Measurements from ENCODE around the gene MAGI1.
A peak's percentile ranks its signal among the peaks of the same experiment; 100 is the strongest.

Gene MAGI1

DNA sequence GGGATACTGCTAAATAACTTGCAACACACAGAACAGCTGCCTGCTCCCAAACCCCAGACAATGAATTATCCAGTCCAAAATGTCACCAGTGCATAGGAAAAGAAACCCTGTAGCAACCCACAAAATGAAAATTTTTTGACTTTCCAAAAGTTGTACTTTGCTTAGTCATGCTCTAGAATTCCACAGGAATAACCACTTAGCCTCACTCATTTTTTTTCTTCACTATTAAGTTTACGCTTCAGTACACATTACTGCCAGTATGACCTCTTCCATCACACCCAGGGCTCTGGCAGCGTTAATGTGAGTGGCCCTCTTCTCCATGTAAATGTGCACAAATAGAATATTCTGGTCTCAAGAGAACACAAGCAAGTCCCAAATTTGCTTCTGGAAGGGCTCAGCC lies 259.8 kb downstream of the MAGI1 start:
- no peak overlapping the region for H3K4ac ChIP-seq (ENCODE audit: low read depth in 1 of 2, low read length in 2 of 2)
- H2BK5ac ChIP-seq (ENCODE audit: low read depth, low read length, poor library complexity, severe bottlenecking), result no peak overlapping the region
- H3K14ac ChIP-seq (ENCODE audit: low read length in 2 of 2), result no peak overlapping the region
- no peak overlapping the region for H3K9ac ChIP-seq (ENCODE audit: low read length)
- H3K4me2 ChIP-seq (ENCODE audit: low read length, poor library complexity, severe bottlenecking), result no peak overlapping the region
- DNase-seq, result no peak
- peaks cover 3% of the 10 kb centered on the region for H3K79me1 ChIP-seq (replicated peaks; ENCODE audit: low read length, poor library complexity, severe bottlenecking)
- H4K91ac ChIP-seq (ENCODE audit: low read length), result no peak overlapping the region
- H2BK120ac ChIP-seq (ENCODE audit: low read depth, low read length), result no peak overlapping the region
- H4K8ac ChIP-seq (ENCODE audit: low read length), result no peak overlapping the region
- H2AK5ac ChIP-seq (ENCODE audit: low read length, severe bottlenecking), result no peak overlapping the region
- H3K4me3 ChIP-seq (ENCODE audit: insufficient read depth in 1 of 2, low read depth in 1 of 2, low read length in 2 of 2), result no peak overlapping the region
- WGBS, result 63% methylated on average over 2 of the region's 2 CpGs
- peaks cover 3% of the 10 kb centered on the region for H3K4me1 ChIP-seq (ENCODE audit: control insufficient read depth, insufficient read depth, low read depth, low read length)
- H3K27ac ChIP-seq (ENCODE audit: low read length, poor library complexity, severe bottlenecking), result peak overlapping the region; percentile 36
- no peaks in the 10 kb centered on the region for H3K27me3 ChIP-seq (ENCODE audit: control insufficient read depth in 1 of 2, insufficient read depth in 1 of 2, low read length in 2 of 2)
- H3K18ac ChIP-seq (ENCODE audit: low read depth in 1 of 2, low read length in 2 of 2), result no peak overlapping the region
- H2BK12ac ChIP-seq (ENCODE audit: low read length in 2 of 2), result peak overlapping the region in 1 of 2 experiments; percentile 11
- no peaks in the 10 kb centered on the region for H3K36me3 ChIP-seq (ENCODE audit: control insufficient read depth in 1 of 2, insufficient read depth in 2 of 2, low read depth in 1 of 2, low read length in 2 of 2)
- no peak overlapping the region for H2BK15ac ChIP-seq (ENCODE audit: low read depth, poor library complexity, severe bottlenecking)
- H3K23ac ChIP-seq (ENCODE audit: low read length in 2 of 2), result no peak overlapping the region
- no peaks in the 10 kb centered on the region for H3K9me3 ChIP-seq (ENCODE audit: control insufficient read depth, low read length)
- H2AFZ ChIP-seq (ENCODE audit: low read depth, low read length), result no peak overlapping the region

DNA sequence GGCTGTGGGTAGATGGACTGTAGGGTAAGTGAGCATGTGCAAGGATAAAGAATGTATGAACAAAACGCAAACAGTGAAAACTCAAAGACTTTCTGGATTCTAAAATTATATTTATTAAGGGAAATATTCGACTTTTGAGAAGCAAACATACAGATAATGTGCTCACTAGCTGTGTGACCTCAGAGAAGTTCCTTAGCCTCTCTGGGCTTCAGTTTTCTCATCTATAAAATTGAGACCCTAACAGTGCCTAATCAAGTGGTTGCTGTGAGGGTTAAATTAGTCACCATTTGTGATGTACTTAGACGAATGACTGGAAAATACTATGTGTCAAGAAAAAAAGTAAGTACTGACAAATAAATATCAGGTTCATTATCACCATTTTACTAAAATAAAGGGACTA lies 261.7 kb downstream of the MAGI1 start:
- Histone ChIP-seq H4K91ac (ENCODE audit: low read length) (no peak overlapping the region), H2AFZ (ENCODE audit: low read depth, low read length) (no peak overlapping the region), H2BK5ac (ENCODE audit: low read depth, low read length, poor library complexity, severe bottlenecking) (no peak overlapping the region), H3K18ac (ENCODE audit: low read depth in 1 of 2, low read length in 2 of 2) (no peak overlapping the region), H4K8ac (ENCODE audit: low read length) (no peak overlapping the region), H2BK120ac (ENCODE audit: low read depth, low read length) (no peak overlapping the region), H3K23ac (ENCODE audit: low read length in 2 of 2) (no peak overlapping the region), H3K4me2 (ENCODE audit: low read length, poor library complexity, severe bottlenecking) (no peak overlapping the region), H2BK15ac (ENCODE audit: low read depth, poor library complexity, severe bottlenecking) (no peak overlapping the region), H2AK5ac (ENCODE audit: low read length, severe bottlenecking) (no peak overlapping the region), H3K27me3 (ENCODE audit: control insufficient read depth in 1 of 2, insufficient read depth in 1 of 2, low read length in 2 of 2) (no peaks in the 10 kb centered on the region), H3K9me3 (ENCODE audit: control insufficient read depth, low read length) (no peaks in the 10 kb centered on the region), H3K14ac (ENCODE audit: low read length in 2 of 2) (no peak overlapping the region), H3K36me3 (ENCODE audit: control insufficient read depth in 1 of 2, insufficient read depth in 2 of 2, low read depth in 1 of 2, low read length in 2 of 2) (no peaks in the 10 kb centered on the region), H3K9ac (ENCODE audit: low read length) (no peak overlapping the region), H3K4ac (ENCODE audit: low read depth in 1 of 2, low read length in 2 of 2) (no peak overlapping the region), H2BK12ac (ENCODE audit: low read length in 2 of 2) (no peak overlapping the region), H3K4me3 (ENCODE audit: insufficient read depth in 1 of 2, low read depth in 1 of 2, low read length in 2 of 2) (no peak overlapping the region), H3K79me1 (replicated peaks; ENCODE audit: low read length, poor library complexity, severe bottlenecking) (peaks cover 5% of the 10 kb centered on the region), H3K27ac (ENCODE audit: low read length, poor library complexity, severe bottlenecking) (no peak overlapping the region), H3K4me1 (ENCODE audit: control insufficient read depth, insufficient read depth, low read depth, low read length) (peaks cover 3% of the 10 kb centered on the region)
- DNase-seq, result no peak
- WGBS, result no CpG with 5 or more reads among the region's 3 CpGs

DNA sequence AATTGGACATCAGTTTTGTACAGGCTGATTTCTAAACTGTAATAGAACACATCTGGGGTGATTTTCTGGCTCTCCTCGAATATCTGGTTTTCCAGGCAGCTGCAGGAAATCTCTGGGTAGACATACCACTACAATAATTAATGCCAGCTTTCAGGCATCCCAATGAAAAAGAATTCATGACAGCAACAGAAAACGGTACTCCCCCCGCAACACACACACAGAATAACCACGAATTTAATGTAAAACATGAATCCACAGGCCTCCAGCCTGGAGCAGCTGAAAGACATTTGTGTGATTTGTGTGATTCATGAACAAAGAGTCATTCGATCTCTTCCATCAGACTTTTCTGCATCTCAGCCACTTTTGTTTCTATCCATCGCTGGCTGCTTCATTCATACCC lies 262.2 kb downstream of the MAGI1 start:
- H2AFZ ChIP-seq (ENCODE audit: low read depth, low read length), result no peak overlapping the region
- no peak overlapping the region for H3K23ac ChIP-seq (ENCODE audit: low read length in 2 of 2)
- 78% methylated on average over 6 of the region's 6 CpGs for WGBS

GRCh38 chr3:65776081-65776480 lies 262.6 kb downstream of the MAGI1 start:
- H2BK5ac ChIP-seq (ENCODE audit: low read depth, low read length, poor library complexity, severe bottlenecking), result no peak overlapping the region
- peaks cover 5% of the 10 kb centered on the region for H3K79me1 ChIP-seq (replicated peaks; ENCODE audit: low read length, poor library complexity, severe bottlenecking)
- H3K4me1 ChIP-seq (ENCODE audit: control insufficient read depth, insufficient read depth, low read depth, low read length), result peaks cover 3% of the 10 kb centered on the region
- H2BK15ac ChIP-seq (ENCODE audit: low read depth, poor library complexity, severe bottlenecking), result no peak overlapping the region
- no peak overlapping the region for H3K4ac ChIP-seq (ENCODE audit: low read depth in 1 of 2, low read length in 2 of 2)
- peak overlapping the region; percentile 52 for H3K9ac ChIP-seq (ENCODE audit: low read length)
- DNase-seq, result no peak
- H2AK5ac ChIP-seq (ENCODE audit: low read length, severe bottlenecking), result no peak overlapping the region
- no peak overlapping the region for H3K23ac ChIP-seq (ENCODE audit: low read length in 2 of 2)
- H3K9me3 ChIP-seq (ENCODE audit: control insufficient read depth, low read length), result no peaks in the 10 kb centered on the region
- H3K18ac ChIP-seq (ENCODE audit: low read depth in 1 of 2, low read length in 2 of 2), result no peak overlapping the region
- no peak overlapping the region for H3K4me2 ChIP-seq (ENCODE audit: low read length, poor library complexity, severe bottlenecking)
- no peak overlapping the region for H2BK12ac ChIP-seq (ENCODE audit: low read length in 2 of 2)
- no peak overlapping the region for H3K4me3 ChIP-seq (ENCODE audit: insufficient read depth in 1 of 2, low read depth in 1 of 2, low read length in 2 of 2)
- H4K91ac ChIP-seq (ENCODE audit: low read length), result no peak overlapping the region
- H3K27me3 ChIP-seq (ENCODE audit: control insufficient read depth in 1 of 2, insufficient read depth in 1 of 2, low read length in 2 of 2), result no peaks in the 10 kb centered on the region
- no peak overlapping the region for H2BK120ac ChIP-seq (ENCODE audit: low read depth, low read length)
- H3K36me3 ChIP-seq (ENCODE audit: control insufficient read depth in 1 of 2, insufficient read depth in 2 of 2, low read depth in 1 of 2, low read length in 2 of 2), result no peaks in the 10 kb centered on the region
- no peak overlapping the region for H2AFZ ChIP-seq (ENCODE audit: low read depth, low read length)
- no peak overlapping the region for H3K27ac ChIP-seq (ENCODE audit: low read length, poor library complexity, severe bottlenecking)
- H4K8ac ChIP-seq (ENCODE audit: low read length), result no peak overlapping the region
- H3K14ac ChIP-seq (ENCODE audit: low read length in 2 of 2), result no peak overlapping the region

More for the DNA sequence above, 262.2 kb downstream of the MAGI1 start:
- H3K4me2 ChIP-seq (ENCODE audit: low read length, poor library complexity, severe bottlenecking), result no peak overlapping the region
- no peak overlapping the region for H3K14ac ChIP-seq (ENCODE audit: low read length in 2 of 2)
- H2BK120ac ChIP-seq (ENCODE audit: low read depth, low read length), result no peak overlapping the region
- no peak overlapping the region for H3K18ac ChIP-seq (ENCODE audit: low read depth in 1 of 2, low read length in 2 of 2)
- H3K79me1 ChIP-seq (replicated peaks; ENCODE audit: low read length, poor library complexity, severe bottlenecking), result peaks cover 5% of the 10 kb centered on the region
- H3K4me1 ChIP-seq (ENCODE audit: control insufficient read depth, insufficient read depth, low read depth, low read length), result peaks cover 3% of the 10 kb centered on the region
- no peaks in the 10 kb centered on the region for H3K9me3 ChIP-seq (ENCODE audit: control insufficient read depth, low read length)
- H2BK15ac ChIP-seq (ENCODE audit: low read depth, poor library complexity, severe bottlenecking), result no peak overlapping the region
- no peak overlapping the region for H3K4me3 ChIP-seq (ENCODE audit: insufficient read depth in 1 of 2, low read depth in 1 of 2, low read length in 2 of 2)
- H4K91ac ChIP-seq (ENCODE audit: low read length), result no peak overlapping the region
- no peak overlapping the region for H3K27ac ChIP-seq (ENCODE audit: low read length, poor library complexity, severe bottlenecking)
- H3K9ac ChIP-seq (ENCODE audit: low read length), result peak overlapping the region; percentile 52
- DNase-seq, result no peak
- no peaks in the 10 kb centered on the region for H3K27me3 ChIP-seq (ENCODE audit: control insufficient read depth in 1 of 2, insufficient read depth in 1 of 2, low read length in 2 of 2)
- no peaks in the 10 kb centered on the region for H3K36me3 ChIP-seq (ENCODE audit: control insufficient read depth in 1 of 2, insufficient read depth in 2 of 2, low read depth in 1 of 2, low read length in 2 of 2)
- H4K8ac ChIP-seq (ENCODE audit: low read length), result no peak overlapping the region
- H2BK12ac ChIP-seq (ENCODE audit: low read length in 2 of 2), result no peak overlapping the region
- no peak overlapping the region for H3K4ac ChIP-seq (ENCODE audit: low read depth in 1 of 2, low read length in 2 of 2)
- no peak overlapping the region for H2AK5ac ChIP-seq (ENCODE audit: low read length, severe bottlenecking)
- no peak overlapping the region for H2BK5ac ChIP-seq (ENCODE audit: low read depth, low read length, poor library complexity, severe bottlenecking)
